HuH-7.5 (cell line): ENCODE data around the gene ARSA.
"Not testable (repeated sequence)": the region's sequence is repeated elsewhere in the genome, so short reads cannot be mapped to it uniquely, and the experiment has no call there.

Experiments
- DNase-seq: peaks from one replicate; pipeline ENCODE4 v3.0.0; 2011; ENCODE audit warnings: low spot score

Gene ARSA

DNA sequence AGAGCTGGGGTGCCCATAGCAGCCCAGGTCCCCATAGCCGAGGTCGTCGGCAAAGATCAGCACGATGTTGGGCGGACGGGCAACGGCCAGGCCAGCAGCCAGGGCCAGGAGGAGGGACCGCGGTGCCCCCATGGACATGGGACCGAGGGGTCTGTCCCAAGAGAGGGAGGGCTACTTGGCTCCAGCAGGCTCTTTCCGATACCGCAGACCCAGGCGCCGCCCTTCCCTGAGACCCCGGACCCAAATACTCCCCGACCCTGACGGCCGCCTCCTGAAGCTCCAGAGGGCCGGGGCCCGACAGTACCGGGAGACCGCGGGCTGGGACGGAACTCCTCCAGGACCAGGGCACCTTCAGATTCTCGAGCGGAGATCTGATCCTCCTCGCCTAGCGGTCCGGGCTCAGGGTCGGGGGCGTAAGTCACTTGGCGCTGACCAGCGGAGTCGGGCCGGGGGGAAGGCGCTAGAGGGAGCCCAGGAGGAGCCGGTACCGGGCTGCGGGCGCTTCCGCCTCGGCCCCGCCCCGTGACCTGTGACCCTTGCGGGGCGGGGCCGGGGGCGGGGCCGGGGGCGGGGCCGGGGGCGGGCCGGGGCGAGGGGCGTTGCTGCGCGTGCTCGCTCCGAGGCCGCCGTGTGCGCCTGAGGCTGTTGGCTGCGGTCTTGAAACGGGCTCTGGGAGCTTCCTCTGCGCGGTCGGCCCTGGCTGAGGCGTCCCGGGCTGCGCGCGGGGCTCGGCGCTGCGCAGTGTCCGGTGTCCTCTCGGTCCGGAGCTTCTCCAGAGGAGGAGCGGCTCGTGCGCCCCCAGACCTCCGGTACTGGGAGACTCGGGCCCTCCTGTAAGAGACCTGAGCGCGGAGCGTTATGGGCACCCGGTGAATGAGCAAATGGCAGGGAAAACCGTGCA is at the start of gene ARSA:
ARSA (minus strand) TSS at position 511 of the 901 bp plus-strand sequence; CDS start at position 138, 373 bp downstream.
- peak; percentile 74 for DNase-seq

DNA sequence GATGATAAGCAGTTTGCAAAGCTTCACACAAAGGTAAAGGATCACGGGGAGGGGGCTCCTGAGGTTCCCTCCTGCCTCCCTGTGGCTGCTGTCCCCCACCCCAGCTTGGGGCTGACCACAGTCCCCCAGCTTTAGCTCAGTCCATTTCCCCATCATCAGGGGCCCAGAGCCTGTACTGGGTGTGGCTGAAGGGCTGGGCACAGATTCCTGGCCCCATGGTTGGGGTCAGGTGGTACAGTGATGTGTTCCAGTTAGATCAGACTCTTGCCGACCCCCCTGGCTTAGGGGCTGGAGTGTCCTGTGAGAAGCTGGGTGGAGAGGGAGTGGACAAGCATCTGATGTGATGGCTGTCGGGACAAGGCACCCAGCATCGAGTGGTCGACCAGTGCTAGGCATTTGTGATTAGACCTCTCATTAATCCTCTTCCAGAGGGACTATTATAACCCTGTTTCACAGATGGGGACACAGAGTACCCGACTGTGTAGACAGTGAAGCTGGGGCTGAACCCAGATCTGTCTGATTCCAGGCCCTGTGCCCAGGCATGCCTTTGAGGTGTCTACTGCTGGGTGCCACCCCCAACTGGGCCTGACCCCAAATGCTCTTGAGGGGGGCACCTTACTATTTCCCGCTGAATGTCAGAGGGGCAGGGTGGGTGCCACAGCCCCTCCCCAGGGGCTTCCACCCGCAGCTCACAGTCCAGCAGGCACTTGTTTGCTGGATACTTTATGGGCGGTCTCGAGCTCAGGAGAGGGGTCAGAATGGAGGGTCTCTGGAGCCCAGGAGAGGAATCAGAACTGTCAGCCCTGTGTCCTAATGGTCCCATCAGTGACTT is 48.9 kb upstream of the ARSA start:
- DNase-seq, result no peak

DNA sequence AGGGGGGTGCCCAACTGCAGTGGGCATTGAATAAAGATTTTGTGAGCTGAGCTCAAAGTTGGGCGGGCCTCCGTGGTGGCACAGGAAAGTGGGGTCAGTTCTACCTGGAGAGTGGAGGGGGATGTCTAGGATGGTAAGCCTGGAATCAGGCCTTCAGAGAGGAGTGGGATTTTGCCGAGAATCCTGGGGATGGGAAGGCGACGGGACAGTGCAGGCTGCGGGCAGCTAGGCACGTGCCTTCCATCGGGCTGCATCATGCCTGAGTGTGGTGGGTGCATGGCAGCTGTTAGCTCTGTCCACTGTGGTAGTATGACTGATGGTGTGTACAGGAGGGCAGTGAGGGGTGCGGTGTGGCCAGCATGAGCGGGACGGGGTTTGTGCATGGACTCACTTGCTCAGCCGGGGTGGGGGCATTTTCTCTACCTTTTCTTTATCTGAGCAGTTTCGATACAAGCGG is 48.3 kb upstream of the ARSA start:
- no peak for DNase-seq

DNA sequence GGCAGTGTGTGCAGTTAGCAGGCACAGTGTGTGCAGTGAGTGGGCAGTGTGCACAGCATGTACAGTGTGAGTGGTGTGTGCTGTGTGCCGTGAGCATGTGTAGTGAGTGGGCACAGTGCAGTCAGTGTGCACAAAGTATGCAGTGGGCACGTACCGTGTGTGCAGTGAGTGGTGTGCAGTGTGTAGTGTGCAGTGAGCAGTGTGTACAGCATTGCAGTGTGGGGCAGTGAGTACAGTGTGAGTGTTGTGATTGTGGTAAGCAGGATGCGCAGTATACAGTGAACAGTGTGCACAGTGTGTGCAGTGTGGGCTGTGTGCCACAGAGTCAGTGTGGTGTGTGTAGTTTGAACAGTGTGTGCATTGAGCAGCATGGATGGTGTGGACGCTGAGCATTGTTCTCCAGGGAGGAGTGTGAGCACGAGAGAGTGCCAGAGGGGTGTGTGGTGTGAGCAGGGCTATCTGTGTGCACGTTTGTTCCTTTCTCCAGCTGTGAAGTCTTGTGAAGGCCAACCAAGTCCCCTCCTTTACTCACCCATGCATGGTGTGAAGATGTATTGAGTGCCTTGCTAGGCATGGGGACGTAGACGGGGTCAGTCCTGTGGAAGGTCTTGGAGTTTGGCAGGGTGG is 47.7 kb upstream of the ARSA start:
- DNase-seq, result no peak

DNA sequence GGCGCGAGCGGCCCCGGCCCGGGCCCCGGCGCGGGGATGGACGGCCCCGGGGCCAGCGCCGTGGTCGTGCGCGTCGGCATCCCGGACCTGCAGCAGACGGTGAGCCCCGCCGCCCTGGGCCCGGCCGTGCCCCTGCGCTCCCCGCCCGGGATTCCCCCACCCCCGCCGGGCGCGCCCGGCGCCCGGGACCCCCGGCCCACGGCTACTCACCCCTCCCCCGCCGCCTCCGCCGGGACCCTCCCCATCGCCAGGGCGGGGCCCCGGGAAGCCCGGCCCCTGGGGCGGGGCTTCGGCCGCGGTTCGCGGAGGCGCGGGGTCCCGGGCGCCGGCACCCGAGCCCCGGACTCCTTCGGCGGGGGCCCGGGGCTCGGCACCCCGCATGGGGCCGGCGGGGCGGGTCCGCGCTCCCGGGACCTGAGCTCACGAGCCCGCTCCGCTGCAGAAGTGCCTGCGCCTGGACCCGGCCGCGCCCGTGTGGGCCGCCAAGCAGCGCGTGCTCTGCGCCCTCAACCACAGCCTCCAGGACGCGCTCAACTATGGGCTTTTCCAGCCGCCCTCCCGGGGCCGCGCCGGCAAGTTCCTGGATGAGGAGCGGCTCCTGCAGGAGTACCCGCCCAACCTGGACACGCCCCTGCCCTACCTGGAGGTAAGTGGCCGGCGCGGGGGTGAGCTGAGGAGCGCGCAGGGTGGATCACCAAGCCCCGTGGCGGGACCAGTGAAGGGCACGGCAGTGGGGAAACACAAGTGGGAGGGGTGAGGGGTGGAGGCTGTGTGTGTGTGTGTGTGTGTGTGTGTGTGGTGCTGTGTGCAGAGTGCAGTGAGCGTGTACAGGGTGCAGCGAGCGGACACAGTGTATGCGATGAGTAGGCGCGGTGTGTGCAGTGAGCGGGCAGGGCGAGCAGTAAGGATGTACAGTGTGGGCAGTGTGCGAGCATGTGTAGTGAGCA is 46.9 kb upstream of the ARSA start:
- peak; percentile 83 for DNase-seq

DNA sequence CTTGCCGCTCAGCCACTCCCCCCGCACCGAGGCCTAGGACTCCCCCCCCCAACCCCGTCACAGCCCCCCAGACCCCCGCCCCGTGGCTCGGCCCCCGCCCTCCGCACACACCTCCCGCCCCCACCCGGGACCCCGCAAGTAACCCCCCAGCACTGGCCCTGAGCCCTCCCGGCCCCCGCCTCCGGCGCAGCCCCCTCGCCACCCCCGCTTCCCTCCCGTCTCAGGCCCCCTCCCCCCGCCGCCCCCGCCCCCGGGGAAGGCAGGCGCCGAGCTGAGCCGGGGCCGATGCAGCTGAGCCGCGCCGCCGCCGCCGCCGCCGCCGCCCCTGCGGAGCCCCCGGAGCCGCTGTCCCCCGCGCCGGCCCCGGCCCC is 46.2 kb upstream of the ARSA start:
- DNase-seq, result no peak

DNA sequence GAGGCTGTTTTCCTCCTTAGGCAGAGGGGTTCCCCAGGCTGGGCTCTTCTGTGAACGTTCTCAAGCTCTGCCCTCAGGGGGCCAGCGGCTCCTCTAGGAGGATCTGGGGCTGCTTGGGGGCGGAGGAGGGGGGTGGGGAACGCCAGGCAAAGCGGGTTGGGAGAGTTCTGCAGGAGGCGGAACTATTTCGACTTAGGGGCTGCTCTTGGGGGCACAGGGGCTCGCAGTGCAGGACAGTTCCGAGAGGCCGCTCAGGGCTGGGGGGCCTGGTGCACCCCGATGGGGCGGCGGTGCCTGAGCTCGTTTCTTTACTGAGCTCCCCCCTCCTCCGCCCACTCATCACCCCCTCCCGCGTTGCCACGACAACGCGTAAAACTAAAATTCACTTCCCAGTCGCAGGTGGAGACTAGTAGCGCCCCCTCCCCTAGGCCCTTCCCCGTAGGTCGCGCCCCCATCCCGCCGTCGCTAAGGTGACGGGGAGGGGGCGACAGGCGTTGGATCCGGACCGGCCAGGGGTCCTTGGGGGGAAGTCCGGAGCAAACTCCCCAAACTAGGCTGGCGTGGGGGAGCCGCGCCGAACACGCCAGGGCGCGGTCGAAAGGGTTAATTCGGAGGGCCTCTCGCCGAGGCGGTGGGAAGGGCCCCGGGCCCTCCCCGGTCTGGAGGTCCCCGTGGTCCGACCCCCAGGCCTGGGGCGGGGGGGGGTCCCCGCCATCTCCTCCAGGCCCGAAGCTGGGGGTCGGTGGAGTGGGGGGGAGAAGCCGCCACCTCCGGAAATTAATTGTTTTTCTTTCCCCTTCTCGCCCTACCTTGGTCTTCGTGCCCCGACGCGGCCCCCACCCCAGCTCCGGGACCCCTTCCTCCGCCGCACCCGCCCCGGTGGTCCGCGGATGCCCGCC is 45.5 kb upstream of the ARSA start:
- no peak for DNase-seq

DNA sequence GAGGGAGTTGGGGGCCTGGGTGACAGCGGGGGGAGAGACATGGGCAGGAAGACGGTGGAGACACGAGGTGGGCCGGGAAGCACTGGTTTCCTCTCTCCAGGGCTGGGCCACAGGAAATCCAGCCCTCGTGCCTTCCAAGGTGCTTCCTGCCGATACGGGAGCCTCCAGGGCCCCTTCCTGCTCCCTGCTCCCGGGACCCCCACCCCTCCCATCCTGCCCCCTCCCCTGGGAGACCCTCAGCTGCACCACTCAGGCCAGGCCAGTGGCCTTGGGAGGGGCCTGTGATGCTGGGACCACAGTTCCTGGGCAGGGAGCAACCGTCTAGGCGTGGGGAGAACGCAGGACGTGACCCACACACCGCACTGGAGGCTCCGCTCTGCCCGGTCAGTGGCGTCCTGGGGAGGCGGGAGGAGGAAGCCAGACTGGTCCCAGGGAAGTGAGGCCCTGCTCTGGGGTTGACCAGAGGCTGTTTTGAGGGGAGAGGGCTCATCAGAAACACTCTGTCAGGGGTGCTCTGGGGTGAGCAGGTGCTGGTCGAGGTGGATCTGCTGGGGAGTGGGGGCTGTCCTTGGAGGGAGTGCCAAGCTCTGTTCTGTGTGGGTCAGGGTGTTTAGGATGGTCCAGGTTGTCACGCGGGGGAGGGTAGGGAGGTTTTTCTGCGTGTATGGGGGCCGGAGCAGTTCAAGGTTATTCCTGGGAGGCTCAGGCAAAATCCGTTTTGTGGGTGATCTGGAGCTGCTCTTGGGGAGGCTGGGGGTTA is 44.7 kb upstream of the ARSA start, which contains the start of gene SHANK3:
SHANK3 (plus strand) TSS at position 353 of the 760 bp plus-strand sequence.
- no peak for DNase-seq

DNA sequence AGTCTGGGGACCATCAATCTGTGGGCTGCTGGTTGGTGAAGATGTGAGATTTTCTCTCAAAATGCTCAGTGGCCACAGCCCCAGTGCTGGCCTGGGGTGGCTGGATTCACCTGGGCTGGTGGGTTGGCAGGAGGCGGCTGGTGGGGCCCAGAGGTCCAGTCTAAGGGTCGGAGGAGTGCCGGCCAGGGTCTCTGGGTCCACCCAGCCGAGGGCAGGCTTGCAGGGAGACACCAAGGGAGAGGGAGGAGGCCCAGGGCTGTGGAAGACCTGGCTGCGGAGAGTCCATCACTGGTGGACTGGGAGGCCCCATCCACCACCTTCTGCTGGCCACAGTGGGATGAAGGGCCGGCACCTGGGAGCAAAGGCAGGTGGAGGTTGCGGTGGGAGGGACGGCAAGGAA is 44.1 kb upstream of the ARSA start:
- no peak for DNase-seq

DNA sequence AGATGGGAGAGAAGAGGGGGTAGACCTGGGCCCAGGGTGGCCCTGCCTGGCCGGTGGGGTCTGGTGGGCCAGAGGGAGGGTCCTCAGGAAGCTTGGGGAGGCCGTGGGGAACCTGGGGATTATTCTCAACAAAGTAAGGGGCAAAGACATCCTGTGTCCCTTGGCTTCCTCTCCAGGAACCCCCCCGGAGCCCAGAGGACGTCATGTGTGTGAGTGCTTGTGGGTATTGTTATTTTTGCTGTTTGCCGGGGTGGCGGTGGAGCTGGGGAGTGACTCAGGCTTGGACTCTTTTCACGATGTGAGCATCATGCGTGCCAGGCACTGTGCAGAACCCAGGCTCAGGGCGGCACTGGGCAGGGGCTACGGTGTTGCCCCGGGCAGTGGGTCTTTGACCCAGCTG is 43.7 kb upstream of the ARSA start:
- DNase-seq, result no peak

DNA sequence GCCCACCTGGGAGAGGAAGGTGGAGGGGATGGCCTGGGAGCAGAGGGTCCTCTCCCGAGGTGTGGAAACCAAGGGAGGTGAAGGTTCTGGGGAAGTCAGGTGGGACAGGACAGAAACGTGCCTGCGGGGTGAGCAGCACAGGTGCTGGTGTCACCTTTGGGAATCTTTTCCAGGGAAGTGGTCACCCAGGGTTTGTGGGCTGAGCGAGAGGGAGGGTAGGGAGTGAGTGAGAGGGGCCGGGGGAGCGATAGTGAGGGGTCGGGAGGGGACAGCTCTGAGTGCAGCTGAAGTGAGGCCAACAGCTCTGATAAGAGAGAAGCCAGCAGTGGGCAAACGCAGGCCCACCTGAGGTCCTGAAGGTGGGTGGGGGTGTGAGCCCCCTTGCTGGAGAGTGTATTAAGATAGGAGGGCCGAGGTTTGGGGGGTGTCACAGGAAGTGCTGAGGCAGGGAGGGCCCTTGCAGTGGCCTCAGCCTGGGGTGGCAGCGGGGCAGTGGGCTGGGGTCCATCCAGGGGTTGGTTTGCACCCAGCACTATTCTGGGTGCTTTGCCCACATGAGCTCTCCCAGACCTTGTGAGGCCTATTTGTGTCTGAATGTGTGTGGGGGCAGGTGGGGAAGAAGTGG is 43.1 kb upstream of the ARSA start:
- no peak for DNase-seq

DNA sequence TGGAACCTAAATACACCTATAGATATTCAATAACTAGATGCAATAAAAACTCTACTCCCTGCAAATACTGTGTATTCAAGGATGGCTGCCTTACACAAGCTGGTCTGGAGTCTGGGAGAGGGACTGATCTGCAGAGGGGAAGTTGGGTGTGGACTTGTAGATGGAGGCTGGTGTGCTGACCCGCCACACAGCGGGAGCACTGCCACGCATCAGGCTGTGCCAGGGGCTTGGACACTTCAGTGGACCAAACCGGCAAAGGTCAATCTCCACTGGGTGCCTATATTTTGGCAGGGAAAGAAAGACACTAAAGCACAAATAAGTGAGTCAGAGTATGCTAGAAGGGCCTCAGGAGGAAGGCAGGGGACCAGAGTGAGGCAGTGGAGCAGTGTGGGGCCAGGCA is 42.6 kb upstream of the ARSA start:
- DNase-seq, result no peak

DNA sequence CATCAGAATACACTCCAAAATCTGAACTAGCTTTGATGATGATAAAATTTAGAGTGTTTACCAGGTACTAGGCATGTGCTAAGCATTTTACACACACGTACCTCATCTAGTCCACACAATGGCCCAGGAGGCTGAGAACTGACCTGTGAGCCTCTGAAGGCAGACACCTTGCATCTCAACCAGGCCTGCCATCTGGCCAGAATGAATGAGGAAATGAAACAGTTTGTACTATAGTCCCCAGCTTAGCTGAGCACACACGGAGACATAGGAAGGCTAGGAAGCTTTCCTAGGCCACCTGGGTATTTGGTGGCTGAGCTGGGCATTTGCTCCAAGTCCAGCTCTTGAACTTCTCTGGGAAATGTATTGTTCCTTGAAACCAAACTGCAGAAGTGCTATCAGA is 37.8 kb upstream of the ARSA start:
- DNase-seq, result no peak

DNA sequence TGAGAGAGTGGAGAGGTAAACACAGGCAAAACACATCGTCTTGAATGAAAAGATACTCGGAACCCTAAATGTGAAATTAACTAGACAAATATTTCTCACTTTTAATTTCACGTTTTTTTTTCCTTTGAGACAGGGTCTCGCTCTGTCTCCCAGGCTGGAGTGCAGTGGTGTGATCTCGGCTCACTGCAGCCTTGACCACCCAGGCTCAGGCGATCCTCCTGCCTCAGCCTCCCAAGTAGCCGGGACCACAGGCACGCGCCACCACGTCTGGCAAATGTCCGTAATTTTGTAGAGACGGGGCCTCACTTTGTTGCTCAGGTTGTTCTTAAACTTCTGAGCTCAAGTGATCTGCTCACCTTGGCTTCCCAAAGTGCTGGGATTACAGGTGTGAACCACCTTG is 37.3 kb upstream of the ARSA start:
- no peak for DNase-seq

DNA sequence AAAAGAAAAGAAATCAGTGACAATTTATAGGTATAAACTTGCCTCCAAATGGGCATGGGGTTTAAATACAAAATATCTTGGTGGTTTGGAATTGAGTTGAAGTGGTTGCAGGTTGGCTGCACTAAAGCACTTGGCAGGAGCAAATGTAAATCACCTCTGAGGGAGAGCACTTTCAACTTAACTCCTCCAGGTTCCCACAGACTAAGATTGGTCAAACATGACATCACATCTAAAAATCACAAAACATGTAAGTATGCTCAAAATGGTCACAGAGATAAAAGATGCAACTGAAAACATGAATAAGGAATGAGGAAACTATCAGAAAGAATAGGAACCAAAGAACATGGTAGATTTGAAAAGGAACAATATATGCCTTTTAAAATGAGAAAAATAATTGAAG is 32.4 kb upstream of the ARSA start:
- DNase-seq, result no peak

DNA sequence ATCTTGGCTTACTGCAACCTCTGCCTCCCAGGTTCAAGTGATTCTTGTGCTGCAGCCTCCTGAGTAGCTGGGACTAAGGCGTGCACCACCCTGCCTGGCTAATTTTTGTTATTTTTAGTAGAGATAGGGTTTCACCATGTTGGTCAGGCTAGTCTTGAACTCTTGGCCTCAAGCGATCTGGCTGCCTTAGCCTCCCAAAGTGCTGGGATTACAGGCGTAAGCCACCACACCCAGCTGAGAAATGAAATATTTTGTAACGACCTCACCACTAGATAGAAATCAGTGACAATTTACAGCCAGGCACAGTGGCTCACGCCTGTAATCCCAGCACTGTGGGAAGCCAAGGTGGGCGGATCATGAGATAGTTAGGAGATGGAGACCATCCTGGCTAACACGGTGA is 31.8 kb upstream of the ARSA start:
- DNase-seq, result not testable (repeated sequence)

DNA sequence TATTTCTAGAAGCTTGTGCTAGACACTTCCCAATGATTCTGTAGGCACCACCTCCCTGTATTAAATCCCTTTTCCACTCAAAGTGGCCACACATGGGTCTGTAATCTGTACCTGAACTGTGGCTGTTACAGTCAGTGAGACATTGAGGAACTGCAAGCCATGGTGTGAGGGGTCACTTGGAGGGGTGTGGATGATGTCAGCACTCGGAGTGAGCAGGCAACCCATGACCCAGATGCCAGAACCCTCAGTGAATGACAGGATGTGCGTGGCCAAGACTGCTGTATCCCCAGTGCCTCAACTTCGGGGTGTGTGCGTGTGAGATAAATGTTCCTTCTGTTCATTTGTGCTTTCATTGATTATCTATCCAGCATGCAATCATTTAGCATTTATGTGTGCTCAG is 30.0 kb upstream of the ARSA start:
- no peak for DNase-seq

DNA sequence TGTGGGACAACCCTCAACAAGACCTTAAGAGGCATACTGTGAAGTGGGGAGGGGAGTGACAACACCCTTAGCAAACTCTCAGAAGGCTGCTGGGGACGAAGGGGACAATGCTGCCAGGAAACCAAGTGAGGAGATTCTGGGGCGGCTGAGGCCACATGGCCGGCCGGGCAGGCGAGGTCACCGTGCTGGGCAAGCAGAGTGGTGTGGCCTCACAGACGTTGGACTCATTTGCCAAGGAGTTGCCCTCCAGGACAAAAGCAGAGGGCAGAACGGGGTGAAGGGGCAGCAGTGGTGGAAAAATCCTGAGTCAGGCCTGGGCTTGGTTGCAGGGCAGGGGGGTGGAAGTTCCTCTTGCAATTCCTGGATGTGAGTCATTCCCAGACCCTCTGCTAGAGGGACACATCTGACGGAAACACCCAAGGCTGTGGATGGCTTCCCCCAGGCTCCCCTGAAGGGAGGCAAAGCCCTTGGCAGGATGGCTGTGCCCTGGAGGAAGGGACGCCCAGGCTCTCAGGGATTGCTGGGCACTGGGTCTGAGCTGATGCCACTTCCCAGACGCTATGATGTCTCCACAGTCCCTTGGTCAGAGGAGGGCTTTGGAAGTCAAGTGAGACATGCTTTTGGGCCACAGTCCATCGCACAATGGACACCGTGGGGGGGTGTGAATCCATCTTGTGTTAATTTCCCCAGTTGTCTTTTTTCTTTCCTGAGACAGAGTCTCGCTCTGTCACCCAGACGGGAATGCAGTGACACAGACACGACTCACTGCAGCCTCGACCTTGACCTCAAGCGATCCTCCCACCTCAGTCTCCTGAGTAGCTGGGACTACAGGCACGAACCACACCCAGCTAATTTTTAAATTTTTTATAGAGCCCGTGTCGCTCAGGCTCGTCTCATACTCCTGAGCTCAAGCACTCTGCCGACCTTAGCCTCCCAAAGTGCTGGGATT is 28.4 kb upstream of the ARSA start:
- no peak for DNase-seq
